ENCODE results near the gene KCP.

The KCP gene

GRCh38 chr7:128928882-128929788 is 18.6 kb upstream of the KCP start:
- TF ChIP-seq CTCF (IDR thresholded peaks at IDR 0.05; ENCODE audit: control insufficient read depth, insufficient read depth, low read depth, low read length, missing control alignments), result no peak
- H3K4me3 ChIP-seq (ENCODE audit: control insufficient read depth, low read depth, low read length), result no peak overlapping the region
- DNase-seq (ENCODE audit: low read depth), result no peak

- no peak for DNase-seq (ENCODE audit: low read depth)
- H3K4me3 ChIP-seq (ENCODE audit: control insufficient read depth, low read depth, low read length), result no peak overlapping the region
- TF ChIP-seq CTCF (IDR thresholded peaks at IDR 0.05; ENCODE audit: control insufficient read depth, insufficient read depth, low read depth, low read length, missing control alignments), result no peak
These were observed 17.8 kb upstream of the KCP start for GRCh38 chr7:128928159-128928813.

GRCh38 chr7:128924707-128925588 is 14.4 kb upstream of the KCP start:
- no peak for DNase-seq (ENCODE audit: low read depth)
- H3K4me3 ChIP-seq (ENCODE audit: control insufficient read depth, low read depth, low read length), result no peak overlapping the region
- no peak for TF ChIP-seq CTCF (IDR thresholded peaks at IDR 0.05; ENCODE audit: control insufficient read depth, insufficient read depth, low read depth, low read length, missing control alignments)

- no peak overlapping the region for H3K4me3 ChIP-seq (ENCODE audit: control insufficient read depth, low read depth, low read length)
- no peak for TF ChIP-seq CTCF (IDR thresholded peaks at IDR 0.05; ENCODE audit: control insufficient read depth, insufficient read depth, low read depth, low read length, missing control alignments)
- DNase-seq (ENCODE audit: low read depth), result no peak
These were observed 12.9 kb upstream of the KCP start for GRCh38 chr7:128923411-128923800.

GRCh38 chr7:128922496-128923410 is 12.2 kb upstream of the KCP start:
- no peak for TF ChIP-seq CTCF (IDR thresholded peaks at IDR 0.05; ENCODE audit: control insufficient read depth, insufficient read depth, low read depth, low read length, missing control alignments)
- H3K4me3 ChIP-seq (ENCODE audit: control insufficient read depth, low read depth, low read length), result no peak overlapping the region
- DNase-seq (ENCODE audit: low read depth), result no peak
